ENCODE data around the gene SIRT5.
A peak's percentile ranks its signal among the peaks of the same experiment; 100 is the strongest.

SIRT5 gene

GRCh38 chr6:13629459-13630116, 55.2 kb downstream of the SIRT5 start:
- no peak for DNase-seq (ENCODE audit: low read depth)
- no peak for TF ChIP-seq CTCF (IDR thresholded peaks at IDR 0.05; ENCODE audit: insufficient read depth, low read depth, low read length, missing control alignments)

GRCh38 chr6:13630499-13630898, 56.1 kb downstream of the SIRT5 start:
- H3K4me3 ChIP-seq (ENCODE audit: low read length) = no peak overlapping the region
- no peak for TF ChIP-seq CTCF (IDR thresholded peaks at IDR 0.05; ENCODE audit: insufficient read depth, low read depth, low read length, missing control alignments)
- no peak for DNase-seq (ENCODE audit: low read depth)

More at GRCh38 chr6:13629459-13630116, 55.2 kb downstream of the SIRT5 start:
- H3K4me3 ChIP-seq (ENCODE audit: low read length) = no peak overlapping the region

- no peak for TF ChIP-seq CTCF (IDR thresholded peaks at IDR 0.05; ENCODE audit: insufficient read depth, low read depth, low read length, missing control alignments)
- no peak overlapping the region for H3K4me3 ChIP-seq (ENCODE audit: low read length)
- no peak for DNase-seq (ENCODE audit: low read depth)
Measured at GRCh38 chr6:13633343-13633742, 58.9 kb downstream of the SIRT5 start.

- no peak for TF ChIP-seq CTCF (IDR thresholded peaks at IDR 0.05; ENCODE audit: insufficient read depth, low read depth, low read length, missing control alignments)
- no peak overlapping the region for H3K4me3 ChIP-seq (ENCODE audit: low read length)
- DNase-seq (ENCODE audit: low read depth) = peak; percentile 45
Measured at GRCh38 chr6:13635948-13636658, 61.7 kb downstream of the SIRT5 start.

- DNase-seq (ENCODE audit: low read depth) = no peak
- no peak overlapping the region for H3K4me3 ChIP-seq (ENCODE audit: low read length)
- TF ChIP-seq CTCF (IDR thresholded peaks at IDR 0.05; ENCODE audit: insufficient read depth, low read depth, low read length, missing control alignments) = no peak
Measured at GRCh38 chr6:13638014-13638413, 63.6 kb downstream of the SIRT5 start.

- DNase-seq (ENCODE audit: low read depth) = no peak
- H3K4me3 ChIP-seq (ENCODE audit: low read length) = no peak overlapping the region
- TF ChIP-seq CTCF (IDR thresholded peaks at IDR 0.05; ENCODE audit: insufficient read depth, low read depth, low read length, missing control alignments) = no peak
Measured at GRCh38 chr6:13638626-13639025, 64.2 kb downstream of the SIRT5 start.

All from epithelial cell of esophagus (primary cell).